HG03135 (cell line): Measurements from ENCODE around the gene DVL1.
A peak's percentile ranks its signal among the peaks of the same experiment; 100 is the strongest.

ENCODE experiments used
- ATAC-seq: cut with Tn5 transposase; IDR thresholded peaks from one replicate; pipeline ENCODE4 v1.9.1; 2021; ENCODE audit warnings: mild to moderate bottlenecking, moderate library complexity; ENCODE audit not compliant: unreplicated experiment

The DVL1 gene

DNA sequence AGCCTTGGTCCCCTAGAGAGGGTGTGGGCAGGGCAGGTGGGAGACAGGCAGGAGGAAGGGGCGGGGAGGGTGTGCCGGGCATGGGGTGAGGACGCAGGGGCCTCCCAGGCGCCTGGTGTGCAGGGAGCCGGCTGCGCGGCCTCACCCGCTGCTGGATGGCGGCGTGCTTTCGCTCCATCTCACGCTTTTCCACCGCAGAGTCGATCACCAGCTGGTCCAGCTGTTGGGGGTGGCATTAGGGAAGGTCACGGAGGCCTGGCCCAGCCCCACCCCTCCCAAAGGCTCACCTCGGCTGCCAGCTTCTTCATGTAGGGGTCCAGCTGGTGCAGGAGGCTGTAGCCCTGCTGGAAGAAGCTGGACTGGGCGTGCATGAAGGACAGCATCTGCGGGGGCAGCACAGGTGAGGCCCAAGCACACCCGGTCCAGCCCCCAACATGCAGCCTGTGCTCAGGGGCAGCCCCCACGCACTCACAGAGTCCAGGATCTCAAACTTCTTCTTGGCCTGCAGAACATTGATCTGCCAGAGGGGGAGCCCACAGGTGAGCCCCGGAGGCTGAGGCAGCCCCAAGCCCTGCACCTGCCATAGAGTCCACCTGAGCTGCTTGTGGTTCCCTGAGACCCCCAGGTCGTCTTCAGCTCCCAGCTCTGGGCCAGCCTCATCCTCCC is 49.4 kb downstream of the DVL1 start:
- no peak for ATAC-seq

- no peak for ATAC-seq
These were observed 50.1 kb downstream of the DVL1 start for GRCh38 chr1:1298861-1299685.

- no peak for ATAC-seq
These were observed 51.3 kb downstream of the DVL1 start for GRCh38 chr1:1297802-1298424.

GRCh38 chr1:1296070-1297061 is 52.9 kb downstream of the DVL1 start:
- ATAC-seq, result no peak

DNA sequence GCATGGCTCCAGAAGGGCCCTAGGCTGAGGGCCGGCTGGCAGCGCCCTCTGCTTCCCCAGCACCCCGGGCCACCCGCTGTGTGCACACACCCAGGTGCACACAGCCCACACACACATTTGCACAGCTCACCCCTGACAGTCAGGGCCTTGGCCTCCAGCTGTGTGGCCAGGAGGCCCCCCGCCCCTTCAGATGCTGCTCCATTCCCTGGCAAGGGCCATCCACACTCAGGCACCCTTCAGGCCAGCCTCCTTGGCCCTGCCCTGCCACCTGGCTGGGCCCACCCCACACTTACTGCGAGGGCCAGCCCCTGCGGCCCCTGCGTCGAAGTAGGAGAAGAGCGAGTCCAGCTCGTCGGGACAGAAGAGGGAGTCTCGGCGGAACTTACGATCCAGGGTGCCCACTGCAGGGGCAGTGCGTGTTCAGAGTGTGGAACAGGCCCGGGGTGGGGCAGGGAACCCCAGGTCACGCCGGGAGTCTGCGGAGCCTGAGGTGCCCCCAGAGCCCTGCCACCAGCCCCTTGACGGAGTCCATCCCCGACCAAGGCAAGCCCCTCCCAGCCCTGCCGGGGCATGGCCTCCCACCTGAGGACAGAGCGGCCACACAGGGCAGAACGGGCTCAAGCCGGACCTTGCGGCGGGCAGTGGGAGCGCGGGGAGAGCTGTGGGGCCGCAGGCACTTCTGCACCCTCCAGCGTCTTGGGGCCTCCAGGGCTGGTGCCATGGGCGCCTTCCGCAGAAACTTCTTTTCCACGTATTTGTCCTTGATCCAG is 53.9 kb downstream of the DVL1 start:
- ATAC-seq, result no peak

- ATAC-seq, result no peak
These were observed 54.8 kb downstream of the DVL1 start for GRCh38 chr1:1294250-1294890.

DNA sequence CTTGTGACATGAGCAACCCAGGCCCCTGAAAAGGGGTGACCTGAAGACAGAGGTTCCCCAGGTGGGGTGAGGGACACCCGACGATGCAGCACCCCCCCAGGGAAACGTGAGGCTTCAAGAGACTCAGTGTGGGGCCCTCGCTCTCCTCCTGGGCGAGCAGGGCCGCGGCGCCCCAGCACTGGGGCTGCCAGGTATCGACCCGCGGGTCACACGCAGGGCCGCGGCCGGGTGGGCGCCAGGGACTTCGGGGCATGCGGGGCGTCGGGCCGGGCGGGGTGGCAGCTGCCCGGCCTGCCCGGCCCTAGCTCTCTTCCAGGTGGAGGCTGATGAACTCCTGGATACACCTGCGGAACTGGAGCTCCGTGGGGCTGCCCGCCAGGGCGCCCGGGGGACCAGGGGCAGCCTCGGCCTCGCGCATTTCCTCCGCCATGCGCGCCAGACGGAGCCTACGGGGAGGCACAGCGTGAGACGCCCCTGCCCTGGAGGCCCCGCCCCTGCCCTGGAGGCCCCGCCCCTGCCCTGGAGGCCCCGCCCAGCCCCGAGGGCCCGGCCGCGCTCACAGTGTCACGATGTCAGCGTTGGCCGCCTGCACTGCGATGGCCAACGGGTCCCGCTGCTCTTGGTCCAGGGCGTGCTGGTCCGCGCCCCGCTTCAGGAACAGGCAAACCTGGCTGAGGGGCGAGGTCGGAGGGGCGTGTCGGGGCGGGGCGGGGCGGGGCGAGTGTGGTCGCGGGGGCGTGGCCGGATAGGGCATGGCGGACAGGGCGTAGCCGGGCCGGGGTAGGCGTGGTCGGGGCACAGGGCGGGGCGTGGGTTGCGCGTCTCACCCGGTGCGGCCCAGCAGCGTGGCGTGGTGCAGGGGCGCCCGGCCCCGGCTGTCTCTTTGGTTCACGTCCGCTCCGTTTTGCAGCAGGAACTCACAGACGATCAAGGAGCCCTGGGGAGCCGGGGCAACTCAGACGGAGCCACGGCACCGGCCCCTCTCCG is 55.7 kb downstream of the DVL1 start:
- no peak for ATAC-seq

DNA sequence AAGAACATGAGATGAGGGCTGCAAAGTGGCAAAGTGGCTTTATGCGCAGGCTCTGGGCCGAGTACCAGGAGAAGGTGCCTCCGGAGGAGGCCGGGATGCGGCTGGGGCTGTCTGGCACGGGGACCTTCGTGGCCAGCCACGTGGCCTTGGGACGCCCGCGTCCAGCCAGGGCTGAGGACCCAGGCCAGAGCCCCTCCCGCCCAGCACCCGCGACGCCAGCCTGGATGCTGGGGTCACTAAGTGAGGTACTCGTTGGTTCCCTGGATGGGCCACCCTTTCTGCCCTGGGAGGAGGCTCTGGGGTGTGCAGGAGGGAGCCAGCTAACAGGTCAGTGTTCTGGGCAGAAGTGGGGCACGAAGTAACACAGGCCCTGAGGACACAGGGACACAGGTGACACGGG is 56.4 kb downstream of the DVL1 start:
- ATAC-seq, result no peak

DNA sequence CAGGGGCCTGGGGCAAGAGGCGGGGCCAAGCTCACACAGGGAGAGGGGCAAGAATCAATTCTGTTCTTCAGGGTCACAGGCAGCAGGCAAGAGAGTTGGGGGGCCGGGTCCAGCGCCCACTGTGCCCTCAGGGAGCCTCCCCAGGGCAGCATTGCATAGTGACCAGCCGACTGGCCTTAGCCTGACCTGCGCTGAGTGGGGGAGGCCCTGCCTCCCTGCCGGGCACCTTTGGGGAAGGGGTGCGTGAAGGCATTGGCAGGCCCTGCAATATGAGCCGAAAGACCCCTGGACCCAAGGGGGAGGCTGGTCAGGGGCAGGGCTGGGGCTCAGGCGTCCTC is 56.8 kb downstream of the DVL1 start:
- no peak for ATAC-seq

DNA sequence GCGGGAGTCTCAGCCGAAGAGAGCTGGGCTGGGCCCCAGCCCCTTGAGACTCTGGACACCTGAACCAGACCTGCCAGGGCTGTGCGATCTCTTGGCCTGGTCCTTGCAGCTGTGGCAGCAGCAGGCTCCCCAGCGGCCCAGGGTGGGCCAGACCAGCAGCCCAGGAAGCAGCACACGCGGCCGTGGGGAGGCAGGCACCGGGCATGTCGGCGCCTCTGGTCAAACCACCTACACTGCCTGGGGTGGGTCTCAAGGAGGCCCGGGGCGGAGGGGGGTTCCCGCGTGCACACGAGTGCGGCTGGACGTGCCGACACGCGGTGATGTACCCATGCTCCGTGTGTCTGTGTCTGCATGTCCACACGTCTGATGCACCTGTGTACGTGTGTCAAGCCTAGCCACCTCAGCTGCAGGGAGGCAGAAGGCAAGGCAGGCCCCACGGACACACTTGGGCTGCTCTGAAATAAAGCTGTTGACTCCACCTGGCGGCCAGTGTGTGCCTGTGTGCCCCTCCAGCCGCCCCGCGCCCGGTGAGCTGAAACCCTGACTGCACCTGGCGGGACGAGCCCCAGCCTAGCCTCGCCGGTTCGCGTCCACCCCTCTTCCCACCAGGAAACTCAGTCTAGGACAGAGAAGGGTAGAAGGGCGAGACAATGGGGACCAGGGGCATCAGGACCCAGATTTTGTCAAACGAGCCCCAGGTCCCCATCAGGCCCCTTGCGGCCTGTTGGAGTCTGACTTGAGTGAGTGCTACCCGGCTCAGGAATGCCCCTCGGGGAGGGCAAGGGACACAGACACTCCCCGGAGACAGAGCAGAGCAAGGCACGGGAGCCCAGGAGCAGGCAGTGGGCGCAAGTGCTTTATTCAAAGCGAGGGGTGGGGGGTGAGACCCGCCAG is 57.4 kb downstream of the DVL1 start:
- peak; percentile 47 for ATAC-seq

GRCh38 chr1:1291023-1291528 is 58.1 kb downstream of the DVL1 start:
- no peak for ATAC-seq

DNA sequence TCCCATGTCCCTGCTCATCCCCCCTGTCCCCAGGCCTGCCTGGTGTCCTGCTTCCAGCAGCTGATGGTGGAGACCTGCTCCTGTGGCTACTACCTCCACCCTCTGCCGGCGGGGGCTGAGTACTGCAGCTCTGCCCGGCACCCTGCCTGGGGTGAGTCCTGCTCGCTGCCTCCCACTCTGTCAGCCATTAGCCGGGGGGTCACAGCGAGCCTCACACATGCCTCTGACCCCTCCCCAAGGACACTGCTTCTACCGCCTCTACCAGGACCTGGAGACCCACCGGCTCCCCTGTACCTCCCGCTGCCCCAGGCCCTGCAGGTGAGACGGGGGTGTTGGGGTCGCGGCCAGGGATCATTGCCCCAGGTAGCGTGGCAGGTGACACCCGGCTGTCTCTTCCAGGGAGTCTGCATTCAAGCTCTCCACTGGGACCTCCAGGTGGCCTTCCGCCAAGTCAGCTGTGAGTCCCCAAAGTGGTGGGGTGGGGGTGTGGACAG is 58.9 kb downstream of the DVL1 start:
- ATAC-seq, result no peak

- no peak for ATAC-seq
These were observed 61.7 kb downstream of the DVL1 start for GRCh38 chr1:1287288-1288110.

GRCh38 chr1:1286313-1287261 is 62.6 kb downstream of the DVL1 start:
- no peak for ATAC-seq
